DMS79 treated with DMSO at 0.1 percent for 48 hours (cell line): ENCODE data around the gene TMEM141.
"Not testable (repeated sequence)": the region's sequence is repeated elsewhere in the genome, so short reads cannot be mapped to it uniquely, and the experiment has no call there.

ENCODE experiments used
- DNase-seq: peaks from one replicate; lab custom pipeline; 2025; lab: John Stamatoyannopoulos, UW

TMEM141 gene

GRCh38 chr9:136794281-136794999 lies 3.3 kb downstream of the TMEM141 start:
- DNase-seq = no peak

- no peak for DNase-seq
Observed at GRCh38 chr9:136795000-136795348, 3.8 kb downstream of the TMEM141 start.

- DNase-seq = no peak
Observed at GRCh38 chr9:136796238-136796774, 5.2 kb downstream of the TMEM141 start, which contains the start of gene CCDC183. Gene CCDC183 (plus strand): TSS chr9:136796338. CDS start chr9:136796398, 60 bp downstream.

- DNase-seq = not testable (repeated sequence)
Observed at GRCh38 chr9:136796775-136797347, 5.7 kb downstream of the TMEM141 start.

- no peak for DNase-seq
Observed at GRCh38 chr9:136798708-136799078, 7.5 kb downstream of the TMEM141 start.

- DNase-seq = peak; percentile 75
Observed at GRCh38 chr9:136799079-136799853, 8.1 kb downstream of the TMEM141 start.

- peak; percentile 87 for DNase-seq
Observed at GRCh38 chr9:136799854-136800657, 8.9 kb downstream of the TMEM141 start.

GRCh38 chr9:136802321-136802720 lies 11.2 kb downstream of the TMEM141 start:
- no peak for DNase-seq

- not testable (repeated sequence) for DNase-seq
Observed at GRCh38 chr9:136803009-136803550, 11.9 kb downstream of the TMEM141 start.

- DNase-seq = no peak
Observed at GRCh38 chr9:136803551-136804508, 12.7 kb downstream of the TMEM141 start.

GRCh38 chr9:136804509-136805206 lies 13.5 kb downstream of the TMEM141 start:
- no peak for DNase-seq

- peak; percentile 10 for DNase-seq
Observed at GRCh38 chr9:136805207-136805740, 14.1 kb downstream of the TMEM141 start.

GRCh38 chr9:136806067-136806466 lies 14.9 kb downstream of the TMEM141 start:
- no peak for DNase-seq

- DNase-seq = no peak
Observed at GRCh38 chr9:136806631-136807201, 15.6 kb downstream of the TMEM141 start.

- DNase-seq = peak; percentile 82
Observed at GRCh38 chr9:136807281-136808074, 16.3 kb downstream of the TMEM141 start, which contains the start of gene RABL6. Gene RABL6 (plus strand): TSS chr9:136807948. CDS start chr9:136808197, 249 bp downstream.

GRCh38 chr9:136808075-136808805 lies 17.1 kb downstream of the TMEM141 start:
- no peak for DNase-seq

- DNase-seq = peak; percentile 32
Observed at GRCh38 chr9:136808806-136809158, 17.6 kb downstream of the TMEM141 start.
